ENCODE measurements around the gene ELOVL5.

GRCh38 chr6:53240139-53240538 lies 108.6 kb downstream of the ELOVL5 start:
- TF ChIP-seq POLR2AphosphoS5 (IDR thresholded peaks at IDR 0.05; ENCODE audit: low read depth): no peak
- TF ChIP-seq, protein P1, sequence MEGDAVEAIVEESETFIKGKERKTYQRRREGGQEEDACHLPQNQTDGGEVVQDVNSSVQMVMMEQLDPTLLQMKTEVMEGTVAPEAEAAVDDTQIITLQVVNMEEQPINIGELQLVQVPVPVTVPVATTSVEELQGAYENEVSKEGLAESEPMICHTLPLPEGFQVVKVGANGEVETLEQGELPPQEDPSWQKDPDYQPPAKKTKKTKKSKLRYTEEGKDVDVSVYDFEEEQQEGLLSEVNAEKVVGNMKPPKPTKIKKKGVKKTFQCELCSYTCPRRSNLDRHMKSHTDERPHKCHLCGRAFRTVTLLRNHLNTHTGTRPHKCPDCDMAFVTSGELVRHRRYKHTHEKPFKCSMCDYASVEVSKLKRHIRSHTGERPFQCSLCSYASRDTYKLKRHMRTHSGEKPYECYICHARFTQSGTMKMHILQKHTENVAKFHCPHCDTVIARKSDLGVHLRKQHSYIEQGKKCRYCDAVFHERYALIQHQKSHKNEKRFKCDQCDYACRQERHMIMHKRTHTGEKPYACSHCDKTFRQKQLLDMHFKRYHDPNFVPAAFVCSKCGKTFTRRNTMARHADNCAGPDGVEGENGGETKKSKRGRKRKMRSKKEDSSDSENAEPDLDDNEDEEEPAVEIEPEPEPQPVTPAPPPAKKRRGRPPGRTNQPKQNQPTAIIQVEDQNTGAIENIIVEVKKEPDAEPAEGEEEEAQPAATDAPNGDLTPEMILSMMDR (IDR thresholded peaks at IDR 0.05; ENCODE audit: insufficient read depth, low read length): no peak
